Measurements from ENCODE around the gene PAX7. TPM values are rescaled to one million over a fixed set of nuclear protein-coding genes. Genes with fewer than 3 reads are reported as not detected.
"Not testable (repeated sequence)": the region's sequence is repeated elsewhere in the genome, so short reads cannot be mapped to it uniquely, and the experiment has no call there.

Gene PAX7
- total RNA-seq, 1 donor from 2014 or later: not detected

DNA sequence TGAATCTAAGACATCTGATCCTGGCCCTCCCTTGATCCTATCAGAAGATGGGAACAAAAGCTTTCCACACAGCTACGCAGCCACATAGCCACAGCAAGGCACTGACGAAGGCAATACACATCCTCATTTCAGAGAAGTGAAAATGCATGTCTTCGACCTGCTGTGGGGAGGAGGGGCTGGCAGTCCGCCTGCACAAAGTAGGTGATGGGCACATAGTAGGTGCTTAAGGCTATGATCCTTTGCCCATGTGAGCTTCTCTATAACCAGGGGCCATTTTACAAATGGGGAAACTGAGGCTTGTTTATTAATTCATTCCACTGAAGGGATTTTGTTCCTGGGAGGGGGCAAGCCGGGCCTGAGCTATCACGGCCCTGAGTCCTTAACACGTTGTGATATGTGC, 94.2 kb downstream of the PAX7 start:
- DNase-seq (ENCODE audit: low spot score) (no peak), ATAC-seq (no peak)

- no peak for DNase-seq (ENCODE audit: low spot score)
- no peak for ATAC-seq
Observed at GRCh38 chr1:18725231-18725895, 94.7 kb downstream of the PAX7 start.

- DNase-seq (ENCODE audit: low spot score) (no peak), ATAC-seq (no peak)
Observed at GRCh38 chr1:18726368-18726767, 95.7 kb downstream of the PAX7 start.

GRCh38 chr1:18727956-18728355, 97.3 kb downstream of the PAX7 start:
- ATAC-seq (no peak), DNase-seq (ENCODE audit: low spot score) (no peak)

DNA sequence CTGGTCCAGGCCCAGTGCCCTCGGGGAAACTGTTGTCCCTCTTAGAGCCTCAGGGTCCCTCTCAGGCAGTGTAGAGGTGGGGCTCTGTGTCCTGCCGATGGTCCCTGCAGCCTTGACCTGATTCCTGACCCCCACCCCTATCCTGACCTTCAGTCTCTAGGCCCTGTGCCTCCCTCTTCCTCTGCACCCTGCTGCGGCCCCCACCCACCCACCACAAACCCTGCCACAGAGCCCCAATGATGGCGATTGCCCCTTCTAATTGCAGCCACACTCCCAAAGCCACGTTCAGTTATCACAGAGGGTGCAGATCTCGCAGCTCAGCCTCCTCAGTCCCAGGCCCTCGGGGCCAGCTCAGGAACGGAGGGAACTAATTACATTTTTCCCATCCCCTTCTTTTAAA, 99.7 kb downstream of the PAX7 start:
- no peak for ATAC-seq
- no peak for DNase-seq (ENCODE audit: low spot score)

- DNase-seq (ENCODE audit: low spot score) (no peak), ATAC-seq (no peak)
Observed at GRCh38 chr1:18731148-18731547, 100.5 kb downstream of the PAX7 start.

GRCh38 chr1:18731591-18732235, 101.1 kb downstream of the PAX7 start:
- DNase-seq (ENCODE audit: low spot score): no peak

DNA sequence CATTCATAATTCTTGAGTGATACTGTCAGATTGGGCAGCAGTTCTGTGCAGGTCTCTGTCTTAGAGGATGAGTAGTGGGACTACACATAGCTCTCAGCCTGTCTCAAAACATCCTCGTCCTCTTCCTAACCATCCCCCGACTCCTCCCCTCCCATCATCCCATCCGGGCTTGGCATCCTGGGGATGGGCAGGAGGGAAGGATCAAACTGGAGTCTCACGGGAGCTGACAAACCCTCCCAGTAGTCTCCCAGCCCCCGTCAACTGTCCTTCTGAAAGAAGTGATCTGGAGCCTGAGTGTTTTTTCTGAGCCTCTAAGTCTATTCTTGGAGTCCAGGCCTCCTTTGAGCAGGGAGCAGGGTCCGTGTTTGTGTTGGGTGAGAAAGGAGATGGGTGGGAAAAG, 102.0 kb downstream of the PAX7 start:
- ATAC-seq: no peak

More at GRCh38 chr1:18731591-18732235, 101.1 kb downstream of the PAX7 start:
- ATAC-seq: no peak

DNA sequence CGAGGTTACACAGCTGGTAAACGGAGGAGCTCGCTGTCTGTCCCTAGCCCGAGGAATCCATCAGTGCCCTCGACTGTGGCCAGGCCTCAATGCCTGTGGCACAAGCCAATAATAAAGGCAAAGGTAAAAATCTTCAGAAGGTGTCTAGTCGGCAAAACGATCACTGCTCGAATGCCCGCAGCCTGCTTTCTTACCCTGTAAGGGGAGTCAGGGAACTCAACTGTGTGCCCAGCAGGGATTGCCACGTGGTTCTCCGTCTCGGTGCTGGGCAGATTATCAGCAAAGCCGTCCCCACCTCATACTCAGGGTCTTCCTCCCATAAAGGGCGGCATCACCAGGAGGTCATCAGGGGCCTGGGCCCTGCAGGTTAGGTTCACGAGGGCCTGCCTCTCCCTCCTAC, 103.4 kb downstream of the PAX7 start:
- DNase-seq (ENCODE audit: low spot score) (no peak), ATAC-seq (no peak)

More for the DNA sequence above, 102.0 kb downstream of the PAX7 start:
- DNase-seq (ENCODE audit: low spot score): no peak

GRCh38 chr1:18734461-18735223, 104.0 kb downstream of the PAX7 start:
- DNase-seq (ENCODE audit: low spot score): no peak

GRCh38 chr1:18735224-18735997, 104.8 kb downstream of the PAX7 start:
- ATAC-seq (no peak), DNase-seq (ENCODE audit: low spot score) (no peak)

More at GRCh38 chr1:18734461-18735223, 104.0 kb downstream of the PAX7 start:
- ATAC-seq: no peak

DNA sequence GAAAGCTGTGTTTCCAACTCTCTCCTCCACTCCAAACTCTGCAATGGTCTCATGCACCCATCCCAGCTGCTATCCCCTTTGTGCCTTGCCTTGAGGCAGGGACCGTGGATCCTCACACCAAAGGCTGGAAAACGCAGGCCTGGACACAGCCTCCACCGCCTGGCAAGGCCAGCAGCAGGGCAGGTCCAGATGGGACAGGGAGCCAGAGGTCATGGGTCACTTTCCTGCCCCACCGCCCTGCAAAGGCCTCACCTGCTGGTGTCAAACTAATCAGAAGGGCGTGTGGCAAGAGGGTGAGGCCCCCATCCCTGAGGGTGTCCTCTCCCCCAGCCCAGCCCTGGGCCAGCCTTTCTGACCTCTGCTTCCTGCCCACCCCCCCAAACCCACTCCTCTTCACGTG, 106.3 kb downstream of the PAX7 start:
- ATAC-seq (no peak), DNase-seq (ENCODE audit: low spot score) (no peak)

- no peak for DNase-seq (ENCODE audit: low spot score)
- ATAC-seq: no peak
Observed at GRCh38 chr1:18738126-18738525, 107.5 kb downstream of the PAX7 start.

DNA sequence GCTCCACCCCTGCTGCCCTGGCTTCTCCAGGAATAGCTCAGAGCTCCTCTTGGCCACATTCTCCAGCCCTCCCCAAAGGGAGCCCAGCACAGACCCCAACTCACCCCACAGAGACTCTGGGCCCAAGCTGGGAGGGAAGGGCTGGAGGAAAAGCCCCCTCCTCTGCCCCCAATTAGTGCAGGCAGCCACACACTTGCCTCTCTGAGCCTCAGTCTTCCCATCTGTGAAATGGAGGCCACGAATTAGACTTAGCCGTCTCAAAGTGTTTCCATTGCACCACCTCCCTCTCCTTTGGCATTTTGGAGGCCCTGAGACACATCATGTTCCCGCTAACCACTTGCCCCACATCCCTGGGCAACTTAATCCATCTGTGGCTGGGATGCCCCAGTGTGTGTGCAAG, 108.0 kb downstream of the PAX7 start:
- DNase-seq (ENCODE audit: low spot score) (no peak), ATAC-seq (no peak)

DNA sequence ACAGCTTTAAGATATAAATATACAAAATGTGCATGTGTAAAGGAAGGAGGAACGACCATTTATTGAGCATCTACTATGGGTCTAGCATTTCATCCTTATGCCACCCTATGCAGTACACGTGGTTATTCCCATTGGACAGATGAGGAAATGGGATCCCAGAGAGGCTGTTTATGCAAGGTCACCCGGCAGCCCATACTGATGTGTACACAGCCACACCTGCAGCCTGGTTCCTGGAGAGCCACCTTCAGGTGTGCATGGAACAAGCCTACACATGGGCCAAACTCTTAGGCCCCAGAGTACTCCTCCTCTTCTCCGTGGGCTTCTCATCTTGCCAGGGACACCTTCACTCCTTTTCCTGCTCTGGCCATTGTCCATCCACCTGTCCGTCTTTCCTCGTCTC, 108.8 kb downstream of the PAX7 start:
- DNase-seq (ENCODE audit: low spot score) (no peak), ATAC-seq (no peak)

DNA sequence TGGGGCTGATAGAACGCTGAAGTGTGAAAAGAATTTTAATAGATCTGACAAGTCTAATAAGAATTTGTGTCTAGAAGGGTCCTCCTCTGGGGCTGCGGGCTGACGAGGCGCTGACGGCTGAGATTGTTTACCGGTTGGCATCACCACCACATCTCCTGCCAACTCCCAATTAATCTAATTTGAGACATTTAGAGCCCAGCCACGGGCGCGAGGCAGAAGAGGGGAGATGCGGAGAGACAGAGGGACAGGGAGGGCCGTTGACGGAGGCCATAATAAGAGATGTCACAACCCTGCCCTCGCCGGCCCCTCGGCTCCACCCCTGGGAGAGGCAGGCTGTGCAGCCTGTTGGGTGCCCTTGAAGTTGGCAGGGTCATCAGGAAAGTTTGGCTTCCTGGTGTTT, 109.3 kb downstream of the PAX7 start:
- ATAC-seq (no peak), DNase-seq (ENCODE audit: low spot score) (no peak)

- ATAC-seq (no peak), DNase-seq (ENCODE audit: low spot score) (no peak)
Observed at GRCh38 chr1:18740617-18741016, 110.0 kb downstream of the PAX7 start.

DNA sequence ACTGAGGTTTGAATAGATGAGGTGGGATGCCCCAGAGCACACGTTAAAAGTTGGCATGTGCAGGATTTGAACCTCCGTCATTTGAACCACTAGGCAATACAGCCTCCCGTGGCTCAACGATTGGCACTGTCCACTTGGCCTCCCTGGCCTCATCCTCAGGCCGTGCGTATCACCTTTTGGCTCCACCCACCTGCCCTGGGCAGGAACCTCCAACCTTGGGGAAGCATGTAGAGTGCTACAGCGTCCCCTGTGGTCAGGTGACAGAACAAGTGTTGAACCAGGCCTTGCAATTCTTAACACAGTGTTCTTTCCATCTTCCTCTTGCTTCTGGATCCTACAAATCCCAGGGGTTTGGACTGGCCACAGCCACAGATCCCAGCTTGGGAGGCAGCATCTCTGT, 112.6 kb downstream of the PAX7 start:
- ATAC-seq (no peak), DNase-seq (ENCODE audit: low spot score) (no peak)

- DNase-seq (ENCODE audit: low spot score): not testable (repeated sequence)
Observed at GRCh38 chr1:18744381-18744780, 113.7 kb downstream of the PAX7 start.

GRCh38 chr1:18746981-18747380, 116.3 kb downstream of the PAX7 start:
- ATAC-seq: no peak
- no peak for DNase-seq (ENCODE audit: low spot score)

More at GRCh38 chr1:18744381-18744780, 113.7 kb downstream of the PAX7 start:
- not testable (repeated sequence) for ATAC-seq

DNA sequence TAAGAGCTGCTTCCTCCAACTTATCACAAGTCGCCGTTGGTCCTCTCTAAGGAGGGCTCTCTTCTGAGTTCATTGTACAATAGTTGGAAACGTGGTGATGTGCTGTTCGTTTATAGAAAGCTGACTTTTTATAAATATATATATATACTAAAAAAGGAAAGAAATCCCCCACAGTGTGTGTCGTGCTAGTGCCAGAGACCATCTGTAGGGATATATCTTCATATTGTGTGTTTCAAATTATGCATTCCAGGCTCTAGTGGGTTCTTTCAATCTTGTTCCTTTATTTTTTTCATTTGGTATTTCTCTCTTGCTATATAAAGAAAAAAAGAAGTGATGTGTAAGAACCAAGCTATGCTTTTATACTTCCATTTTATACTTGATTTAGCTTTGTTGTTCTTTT, 117.0 kb downstream of the PAX7 start:
- DNase-seq (ENCODE audit: low spot score) (no peak), ATAC-seq (no peak)

All from left lobe of liver (tissue), 2 donors.